Measurements from ENCODE around the gene FRZB.

Gene FRZB

DNA sequence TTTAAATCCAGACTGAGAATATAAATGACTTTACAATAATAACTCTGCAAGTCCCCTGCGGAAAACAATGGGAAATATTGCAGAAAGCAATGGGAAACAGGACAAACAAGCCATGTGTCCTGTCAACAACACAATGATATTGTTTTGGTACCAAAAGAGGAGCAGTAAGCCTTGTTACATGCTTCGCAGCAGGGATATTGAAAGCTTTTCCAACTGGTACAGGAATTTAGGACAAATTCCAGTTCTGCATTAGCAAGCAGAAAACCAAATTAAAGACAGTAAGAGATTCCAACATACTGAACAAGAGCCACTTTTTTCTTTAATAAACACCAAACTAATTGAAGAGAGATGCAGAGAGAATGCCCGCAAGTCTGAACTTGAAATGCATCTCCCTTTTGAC is 30.0 kb downstream of the FRZB start:
- no peak for DNase-seq (ENCODE audit: low read depth)

GRCh38 chr2:182834293-182834692 is 32.1 kb downstream of the FRZB start:
- DNase-seq (ENCODE audit: low read depth) = no peak

DNA sequence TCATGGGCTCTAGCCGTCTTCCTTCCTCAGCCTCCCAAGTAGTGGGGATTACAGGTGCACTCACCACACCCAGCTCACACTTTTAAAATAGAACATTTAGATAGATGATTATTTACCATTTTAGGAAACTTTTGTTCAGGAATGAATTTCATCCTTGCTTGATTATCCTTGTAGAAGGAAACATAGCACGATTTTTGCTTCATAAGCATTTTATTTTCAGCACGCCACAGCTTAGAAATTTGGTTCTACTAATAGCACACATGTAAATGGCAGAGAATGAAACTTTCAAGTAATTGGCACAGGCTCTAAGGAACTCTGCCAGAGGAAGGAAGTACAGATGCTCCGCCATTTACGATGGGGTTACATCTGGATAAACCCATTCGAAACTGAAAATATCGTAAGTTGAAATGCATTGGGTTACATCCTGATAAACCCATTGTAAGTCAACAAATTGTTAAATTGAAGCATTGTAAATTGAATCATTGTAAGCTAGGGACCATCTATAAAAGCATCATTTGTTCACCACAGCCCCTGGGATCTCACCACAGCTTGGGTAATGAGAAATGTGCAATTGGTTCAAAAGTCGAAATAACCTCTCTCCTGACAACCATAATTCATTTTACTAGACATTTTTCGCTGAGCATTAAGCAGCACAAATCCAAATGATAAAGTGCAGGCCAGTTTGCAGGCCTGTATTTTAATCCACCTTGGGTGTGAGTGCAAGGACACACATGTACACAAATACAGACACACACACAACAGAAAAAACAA is 33.2 kb downstream of the FRZB start:
- DNase-seq (ENCODE audit: low read depth) = no peak

DNA sequence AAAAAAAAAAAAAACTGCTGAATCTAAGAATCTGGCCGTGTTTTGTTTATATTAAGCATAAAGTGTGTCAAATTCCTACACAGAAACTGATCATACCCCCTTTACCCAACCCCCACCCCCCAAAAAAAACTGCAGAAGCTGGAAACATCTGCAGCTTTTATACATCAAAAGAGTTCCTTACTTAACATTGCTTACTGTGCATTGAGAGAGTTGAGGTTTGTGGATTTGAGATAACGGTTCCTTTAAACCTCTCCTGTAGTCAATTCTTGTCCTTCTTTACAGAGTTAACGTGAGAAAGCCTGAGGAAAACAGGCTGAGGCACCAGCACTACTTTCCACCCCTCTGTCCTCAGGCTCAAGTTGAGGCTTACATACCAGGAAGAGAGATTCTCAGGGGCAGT is 34.5 kb downstream of the FRZB start:
- no peak for DNase-seq (ENCODE audit: low read depth)

GRCh38 chr2:182831101-182831500 is 35.3 kb downstream of the FRZB start:
- DNase-seq (ENCODE audit: low read depth) = no peak

GRCh38 chr2:182827182-182827879 is 39.1 kb downstream of the FRZB start:
- no peak for DNase-seq (ENCODE audit: low read depth)

GRCh38 chr2:182826496-182826895 is 39.9 kb downstream of the FRZB start:
- no peak for DNase-seq (ENCODE audit: low read depth)

- DNase-seq (ENCODE audit: low read depth) = no peak
These were observed 40.4 kb downstream of the FRZB start for GRCh38 chr2:182826064-182826463.

DNA sequence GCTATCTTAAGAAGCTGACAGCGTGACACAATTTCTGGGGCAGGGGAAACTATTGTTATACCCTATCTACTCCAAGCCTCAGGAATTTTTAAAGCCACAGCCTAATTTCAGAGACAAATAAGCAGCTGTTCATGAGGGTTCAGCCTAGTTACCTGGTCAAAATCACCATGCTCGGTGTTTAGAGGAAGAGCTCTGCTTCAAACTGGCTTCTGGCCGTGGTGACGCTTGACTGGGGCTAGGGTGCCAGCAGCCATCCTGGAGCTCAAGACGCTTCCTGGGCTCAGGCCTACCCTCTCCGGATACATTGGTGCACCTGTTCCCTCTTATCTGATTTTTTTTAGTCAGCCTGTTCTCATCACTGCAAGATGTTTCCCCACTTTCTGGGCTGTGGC is 41.7 kb downstream of the FRZB start:
- no peak for DNase-seq (ENCODE audit: low read depth)

DNA sequence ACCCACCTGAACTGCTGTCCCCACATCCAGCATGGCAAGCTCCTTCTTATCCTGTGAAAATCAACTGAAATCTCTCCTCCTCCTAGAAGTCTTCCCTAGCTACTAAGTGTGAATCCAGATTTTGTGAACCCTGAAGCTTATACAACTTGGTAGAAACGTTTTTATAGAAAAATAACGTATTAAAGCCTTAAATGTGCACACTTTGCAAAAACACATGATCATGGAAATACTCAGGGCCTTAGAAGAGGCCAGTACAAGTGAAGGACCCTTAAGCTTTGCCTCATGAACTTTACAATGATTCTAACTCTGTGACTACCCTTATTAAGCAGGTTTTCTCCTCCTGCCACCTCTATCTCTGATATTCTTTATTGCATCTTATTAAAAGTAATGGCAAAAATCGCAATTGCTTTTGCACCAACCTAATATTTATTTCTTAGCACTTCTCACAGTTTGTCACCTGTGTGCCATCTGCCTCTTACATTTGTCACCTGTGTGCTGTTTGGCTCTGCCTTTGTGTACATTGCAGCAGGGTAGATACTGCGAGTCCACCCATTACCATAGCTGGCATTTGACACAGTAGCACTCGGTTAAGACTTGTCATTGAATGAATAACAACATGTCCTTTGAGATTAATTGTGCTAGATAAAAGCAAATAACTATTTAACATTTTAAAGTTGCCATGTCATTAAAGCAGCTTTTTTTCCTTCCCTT is 42.2 kb downstream of the FRZB start:
- DNase-seq (ENCODE audit: low read depth) = no peak

- DNase-seq (ENCODE audit: low read depth) = no peak
These were observed 43.7 kb downstream of the FRZB start for GRCh38 chr2:182822733-182823132.

DNA sequence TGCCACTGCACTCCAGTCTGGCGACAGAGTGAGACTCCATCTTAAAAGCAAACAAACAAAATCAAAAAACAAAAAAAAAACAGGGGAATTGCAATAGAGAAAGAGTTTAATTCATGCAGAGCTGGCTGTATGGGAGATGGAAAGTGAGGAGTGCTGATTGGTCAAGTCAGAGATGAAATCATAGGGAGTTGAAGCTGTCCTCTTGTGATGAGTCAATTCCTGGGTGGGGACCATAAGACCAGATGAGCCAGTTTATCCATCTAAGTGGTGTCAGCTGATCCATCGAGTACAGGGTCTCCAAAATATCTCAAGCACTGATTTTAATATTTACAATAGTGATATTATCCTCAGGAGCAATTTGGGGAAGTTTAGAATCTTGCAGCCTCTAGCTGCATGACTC is 45.3 kb downstream of the FRZB start:
- no peak for DNase-seq (ENCODE audit: low read depth)

DNA sequence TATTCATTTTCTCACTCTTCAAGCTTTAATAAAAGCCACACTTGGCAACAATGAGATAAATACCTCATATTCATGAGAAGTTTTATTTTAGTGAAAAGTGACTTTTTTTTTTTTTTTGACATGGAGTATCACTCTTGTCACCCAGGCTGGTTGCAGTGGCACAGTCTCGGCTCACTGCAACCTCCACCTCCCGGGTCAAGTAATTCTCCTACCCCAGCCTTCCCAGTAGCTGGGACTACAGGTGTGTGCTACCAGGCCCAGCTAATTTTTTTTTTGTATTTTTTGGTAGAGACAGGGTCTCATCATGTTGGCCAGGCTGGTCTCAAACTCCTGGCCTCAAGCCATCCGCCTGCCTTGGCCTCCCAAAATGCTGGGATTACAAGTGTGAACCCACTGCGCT is 47.0 kb downstream of the FRZB start:
- no peak for DNase-seq (ENCODE audit: low read depth)

GRCh38 chr2:182818925-182819324 is 47.5 kb downstream of the FRZB start:
- no peak for DNase-seq (ENCODE audit: low read depth)

DNA sequence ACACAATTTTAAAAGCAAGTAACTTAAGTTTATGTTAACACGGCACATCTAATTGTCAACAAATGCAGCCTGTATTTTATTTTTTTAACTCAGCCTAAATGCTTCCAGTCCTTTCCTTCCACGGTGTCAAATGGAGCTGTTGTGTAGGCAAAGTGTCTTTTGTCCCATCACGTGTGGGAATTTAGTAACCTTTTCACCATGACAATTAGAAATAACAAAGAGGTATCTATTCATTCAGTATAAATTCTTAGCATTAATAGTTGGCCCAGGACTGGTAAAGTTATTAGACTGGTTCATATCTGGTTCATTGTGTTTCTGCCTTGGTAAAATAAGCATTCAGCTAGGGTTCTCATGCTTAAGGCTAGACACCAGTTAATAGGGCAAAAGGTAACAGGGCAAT is 47.9 kb downstream of the FRZB start:
- DNase-seq (ENCODE audit: low read depth) = no peak

DNA sequence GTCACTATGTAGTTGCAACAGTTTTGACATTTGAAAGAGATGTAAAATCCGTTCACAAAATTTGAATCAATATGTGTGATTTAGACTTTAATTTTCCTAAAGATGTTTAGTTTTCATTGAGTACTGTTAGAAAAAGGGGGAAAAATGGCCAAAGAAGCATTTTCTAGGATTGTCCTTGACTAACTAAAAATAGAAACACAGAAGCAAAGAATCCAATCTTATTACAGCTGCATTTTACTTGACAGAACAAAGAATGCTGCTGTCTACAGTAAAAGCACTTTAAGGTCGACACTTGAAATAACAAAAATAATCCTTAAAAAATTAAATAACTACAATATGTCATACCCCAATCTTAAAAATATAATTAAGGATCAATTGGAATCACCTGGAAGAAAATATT is 48.9 kb downstream of the FRZB start:
- no peak for DNase-seq (ENCODE audit: low read depth)

- DNase-seq (ENCODE audit: low read depth) = no peak
These were observed 49.6 kb downstream of the FRZB start for GRCh38 chr2:182816866-182817265.

GRCh38 chr2:182814804-182815203 is 51.6 kb downstream of the FRZB start:
- no peak for DNase-seq (ENCODE audit: low read depth)

DNA sequence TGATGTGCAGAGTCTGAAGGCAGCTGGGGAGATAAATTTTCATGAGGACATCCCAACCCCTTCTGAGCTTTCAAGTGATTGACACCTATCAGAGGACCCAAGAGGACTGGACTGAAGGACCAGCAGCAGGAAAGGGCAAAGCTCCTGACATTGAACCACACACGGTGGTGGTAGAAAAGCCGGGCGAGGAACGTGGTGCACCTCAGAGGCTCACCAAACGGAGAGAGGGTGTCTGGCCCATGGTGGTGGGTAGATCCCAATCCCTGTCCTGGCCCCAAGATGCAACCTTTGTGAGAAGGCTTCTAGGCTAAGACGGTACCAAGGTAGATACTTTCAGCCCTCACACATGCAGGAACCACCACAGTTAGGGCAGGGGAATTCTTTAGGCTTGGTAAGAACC is 52.1 kb downstream of the FRZB start:
- DNase-seq (ENCODE audit: low read depth) = no peak

- no peak for DNase-seq (ENCODE audit: low read depth)
These were observed 56.4 kb downstream of the FRZB start for GRCh38 chr2:182810087-182810486.

DNA sequence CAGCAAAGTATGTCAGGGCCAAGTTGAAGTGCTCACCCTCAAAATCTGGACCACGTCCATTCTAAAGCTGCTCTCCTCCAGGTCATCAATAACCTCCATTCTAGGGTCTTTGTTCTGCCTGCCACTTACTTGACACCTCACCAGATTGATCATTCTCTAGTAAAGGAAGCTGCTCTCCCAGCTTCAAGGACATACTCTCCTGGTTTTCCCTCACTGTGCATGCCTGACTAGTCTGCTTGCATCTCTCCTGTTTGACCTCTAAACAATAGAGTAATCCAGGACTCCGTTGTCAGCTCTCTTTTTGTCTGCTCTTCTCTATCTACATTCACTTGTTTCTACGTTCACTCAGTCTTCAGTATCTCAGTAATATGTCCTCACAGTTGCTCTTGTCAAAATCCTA is 59.1 kb downstream of the FRZB start:
- DNase-seq (ENCODE audit: low read depth) = no peak

GRCh38 chr2:182804128-182804527 is 62.3 kb downstream of the FRZB start:
- DNase-seq (ENCODE audit: low read depth) = no peak

DNA sequence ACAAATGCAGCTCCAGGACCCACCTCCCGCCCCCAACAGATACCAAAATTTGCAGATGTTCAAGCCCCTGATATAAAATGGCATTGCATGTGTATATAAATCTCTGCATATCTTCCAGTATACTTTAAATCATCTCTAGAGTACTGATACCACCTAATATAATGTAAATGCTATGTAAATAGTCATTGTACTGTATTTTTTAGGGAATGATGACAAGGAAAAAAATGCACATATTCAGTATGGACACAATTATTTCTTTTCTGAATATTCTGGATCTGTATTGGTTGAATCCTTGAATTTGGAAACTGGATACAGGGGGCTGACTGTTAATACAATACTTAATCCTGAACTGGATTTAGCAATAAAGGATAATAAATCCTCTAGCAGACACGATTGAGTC is 67.7 kb downstream of the FRZB start:
- DNase-seq (ENCODE audit: low read depth) = no peak

Data from activated T-helper 9 cell treated with anti-CD3 and anti-CD28 coated beads, Interleukin-2, amount 50 U/mL, for 16 hours (primary cell).